Esophagus (tissue), 2 donors: ENCODE measurements around the gene HBG2. TPM values are rescaled to one million over a fixed set of nuclear protein-coding genes. Genes with fewer than 3 reads are reported as not detected.

Experiments
- polyA plus RNA-seq, 2 donors: library from polyadenylated mRNA; stranded (reverse); fragments of 200-250 nt; gene quantifications; one replicate each; pipeline ENCODE4 v1.2.3, GENCODE V29; 2013
- donor health status: healthy with polysubstance abuse.
- donor health status: Bipolar disorder and iron deficiency.

HBG2 gene
- polyA plus RNA-seq, 2 donors, result not detected

Other genes starting within 250 kb of the HBG2 start
- gene OR52J3, start 208.3 kb downstream of the HBG2 start, polyA plus RNA-seq, result not detected
- gene OR52E2, start 195.2 kb downstream of the HBG2 start, polyA plus RNA-seq, result not detected
- not detected for gene OR52E1, start 185.2 kb downstream of the HBG2 start, polyA plus RNA-seq
- not detected for gene OR52A5, start 116.4 kb downstream of the HBG2 start, polyA plus RNA-seq
- not detected for gene OR52A1, start 100.0 kb downstream of the HBG2 start, polyA plus RNA-seq
- not detected for gene OR51V1, start 54.1 kb downstream of the HBG2 start, polyA plus RNA-seq
- gene HBB, start 27.7 kb downstream of the HBG2 start, polyA plus RNA-seq, result under 1 TPM; 0.41 to 0.53 TPM
- gene HBD, start 20.3 kb downstream of the HBG2 start, polyA plus RNA-seq, result not detected
- not detected for gene HBG1, start 4.9 kb downstream of the HBG2 start, polyA plus RNA-seq
- gene HBE1, start 15.2 kb upstream of the HBG2 start, polyA plus RNA-seq, result not detected
- gene OR51B4, start 47.2 kb upstream of the HBG2 start, polyA plus RNA-seq, result not detected
- gene OR51B2, start 69.5 kb upstream of the HBG2 start, polyA plus RNA-seq, result not detected
- not detected for gene OR51B5, start 88.7 kb upstream of the HBG2 start, polyA plus RNA-seq
- not detected for gene OR51B6, start 96.7 kb upstream of the HBG2 start, polyA plus RNA-seq
- not detected for gene OR51M1, start 129.0 kb upstream of the HBG2 start, polyA plus RNA-seq
- gene OR51Q1, start 167.3 kb upstream of the HBG2 start, polyA plus RNA-seq, result not detected
- gene OR51I1, start 186.7 kb upstream of the HBG2 start, polyA plus RNA-seq, result not detected
- gene OR51I2, start 194.5 kb upstream of the HBG2 start, polyA plus RNA-seq, result not detected
- not detected for gene OR52D1, start 233.9 kb upstream of the HBG2 start, polyA plus RNA-seq